Aorta (tissue), 5 donors: Measurements from ENCODE around the gene PLEKHA8. TPM values are rescaled to one million over a fixed set of nuclear protein-coding genes. Genes with fewer than 3 reads are reported as not detected.

Experiments
- ATAC-seq: fragments of 200-7000 bp; cut with Tn5 transposase; one replicate; pipeline ENCODE4 v1.9.1; 2022; ENCODE audit warnings: moderate library complexity; ENCODE audit not compliant: low FRiP score
- DNase-seq, 2 donors: peaks; one replicate each; pipeline ENCODE4 v3.0.0-alpha.2; 2020
- H3K27ac ChIP-seq, 2 donors: one replicate each; pipeline ENCODE4 v1.5.1; 2013; ENCODE audit warnings: low read length in 2 of 2, mild to moderate bottlenecking in 2 of 2, moderate library complexity in 2 of 2, control low read depth in 1 of 2, inconsistent platforms in 1 of 2, low read depth in 1 of 2
- H3K27me3 ChIP-seq, 2 donors: one replicate each; pipeline ENCODE4 v1.6.1; 2013; ENCODE audit warnings: control low read depth in 1 of 2, low read length in 1 of 2, mild to moderate bottlenecking in 1 of 2, moderate library complexity in 1 of 2; ENCODE audit not compliant: insufficient read depth in 2 of 2, control insufficient read depth in 1 of 2
- H3K36me3 ChIP-seq, 2 donors: one replicate each; pipeline ENCODE4 v1.6.1; 2013; ENCODE audit warnings: control low read depth in 1 of 2, low read length in 1 of 2, mild to moderate bottlenecking in 1 of 2; ENCODE audit not compliant: insufficient read depth in 2 of 2, control insufficient read depth in 1 of 2
- H3K4me1 ChIP-seq, 2 donors: one replicate each; pipeline ENCODE4 v1.6.1; 2013; ENCODE audit warnings: low read length in 2 of 2, control low read depth in 1 of 2, mild to moderate bottlenecking in 1 of 2, moderate library complexity in 1 of 2; ENCODE audit not compliant: insufficient read depth in 2 of 2, control insufficient read depth in 1 of 2
- H3K4me3 ChIP-seq, 2 donors: one replicate each; pipeline ENCODE4 v1.5.1; 2013; ENCODE audit warnings: low read length in 2 of 2, control low read depth in 1 of 2, mild to moderate bottlenecking in 1 of 2
- H3K9me3 ChIP-seq: one replicate; pipeline ENCODE4 v1.6.1; 2013; ENCODE audit warnings: mild to moderate bottlenecking, low read length; ENCODE audit not compliant: control insufficient read depth
- WGBS, 2 donors: extraction: QIAGEN DNeasy Blood & Tissue Kit; methylation state at CpG; one replicate each; pipeline ENCODE4 v1.1.7; 2013; 5-methylcytosine and 5-hydroxymethylcytosine counted together
- intact Hi-C, 2 donors: fragments of 100-400 bp; cut with DNase I; formaldehyde crosslinking; loops; one replicate each; pipeline versions ENCODE4 v1.14.2 to v1.15.0; 2022
- polyA plus RNA-seq, 2 donors: library from polyadenylated mRNA; stranded (reverse); fragments of 200-250 nt; gene quantifications; one replicate each; pipeline ENCODE4 v1.2.3, GENCODE V29; 2013
- total RNA-seq, 2 donors: library from RNA; stranded (reverse); fragmentation: NEBNext Ultra II Directional; extraction: Animal tissue kit (Norgen Biotek cat#: 25700); gene quantifications; one replicate each; pipeline ENCODE4 v1.2.1, GENCODE V29; 2021
- donor health status: healthy with polysubstance abuse.
- donor health status: Bipolar disorder and iron deficiency.
- donor health status: DM: no; HTN: no; CAD: no.
- donor health status: DM: no; HTN: no; CAD: no.
- donor health status: DM: yes; HTN: yes; CAD: no.

PLEKHA8 gene
- total and polyA plus RNA-seq, 4 donors, result 3.1 to 17.1 (median 9.5) TPM

DNA sequence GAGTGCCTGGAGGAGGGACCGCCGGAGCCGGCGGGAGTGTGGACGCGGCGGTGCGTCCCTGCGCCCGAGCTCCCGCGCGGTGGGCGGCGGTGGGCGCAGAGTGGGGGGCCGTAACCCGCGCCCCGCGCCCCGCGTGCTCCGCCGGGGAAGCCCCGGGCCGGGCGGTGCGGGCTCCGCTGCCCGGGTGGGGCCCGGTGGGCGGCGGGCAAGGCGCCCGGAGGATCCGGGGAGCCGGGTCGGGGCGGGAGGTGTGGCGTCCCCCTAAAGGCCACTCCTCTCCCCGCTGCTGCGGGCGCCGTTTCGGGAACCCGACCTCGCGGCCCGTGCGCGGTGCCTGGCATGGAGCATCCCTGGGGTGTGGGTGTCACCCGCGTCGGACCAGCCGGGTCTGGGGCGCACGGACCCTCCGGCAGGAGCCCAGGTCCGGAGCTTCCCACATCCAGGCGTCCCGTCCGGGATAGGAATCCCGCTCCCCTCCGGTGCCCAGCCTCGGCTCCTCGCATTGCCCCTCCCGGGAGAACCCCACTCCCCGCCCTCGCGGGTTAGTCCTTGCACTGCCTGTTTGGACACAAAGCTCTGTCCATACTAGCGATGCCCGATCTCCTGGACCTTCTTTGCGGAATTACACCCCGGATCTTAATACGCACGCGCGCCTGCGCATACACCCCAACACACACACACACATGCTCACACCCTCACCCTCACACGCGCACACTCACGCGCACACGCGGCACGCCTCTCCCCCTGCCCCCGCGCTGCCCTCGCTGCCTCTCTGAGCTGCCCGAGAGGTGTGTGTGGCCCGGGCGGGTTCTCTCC, 107.3 kb downstream of the PLEKHA8 start:
- Histone ChIP-seq H3K27me3 (no peaks in the 10 kb centered on the region), H3K9me3 (no peaks in the 10 kb centered on the region), H3K36me3 (no peaks in the 10 kb centered on the region), H3K4me3 (peak overlapping the region; percentile 92 to 97), H3K27ac (peak overlapping the region; percentile 86 to 91), H3K4me1 (peaks cover 0 to 3% of the 10 kb centered on the region in 2 donors)
- intact Hi-C loops, result loop anchor here (5.0 kb wide), 2 partner anchors 68 to 108 kb away; partner anchors contain the start of genes FKBP14 (in 1 of the 2) and PLEKHA8 (in 1 of the 2)
- DNase-seq (peak; percentile 80 to 88), ATAC-seq (peak; percentile 79)
- 0 to 1% methylated on average over 73 to 93 of the region's 93 CpGs for WGBS, 2 donors

DNA sequence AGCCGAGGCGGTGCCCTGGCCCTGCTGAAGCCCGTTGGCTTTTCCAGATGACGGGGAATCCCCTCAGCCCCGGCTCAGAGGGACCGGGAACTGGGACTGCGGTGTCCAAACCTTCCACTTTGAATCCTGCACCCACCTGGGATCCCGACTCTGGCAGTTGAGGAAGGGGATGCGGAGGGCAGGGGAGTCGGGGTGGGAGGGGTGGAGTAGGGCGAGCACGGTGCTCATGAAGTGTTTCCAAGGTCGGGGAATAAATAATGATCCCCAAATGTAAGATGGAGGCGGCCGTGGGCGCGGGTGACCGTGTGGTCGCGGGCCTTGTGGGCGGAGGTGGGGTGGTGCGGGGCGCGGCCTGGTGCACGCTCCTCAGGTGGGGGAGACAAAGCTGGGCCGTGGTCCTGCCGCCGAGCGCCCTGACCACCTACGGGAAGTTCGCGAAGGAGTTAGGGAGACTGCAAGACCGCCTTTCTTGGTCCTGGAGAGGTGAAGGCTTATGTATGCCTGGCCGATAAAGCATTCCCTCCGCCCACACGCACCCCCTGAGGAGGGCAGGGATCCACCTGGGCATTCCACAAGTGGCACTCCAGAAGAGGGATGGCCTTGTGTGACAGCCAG, 108.0 kb downstream of the PLEKHA8 start:
- Histone ChIP-seq H3K27me3 (no peaks in the 10 kb centered on the region), H3K4me1 (peaks cover 0 to 3% of the 10 kb centered on the region in 2 donors), H3K4me3 (peak overlapping the region; percentile 92 to 97), H3K36me3 (no peaks in the 10 kb centered on the region), H3K9me3 (no peaks in the 10 kb centered on the region), H3K27ac (no peak overlapping the region)
- 11 to 16% methylated on average over 36 of the region's 36 CpGs for WGBS, 2 donors
- intact Hi-C loops, result loop anchor here (5.0 kb wide), 2 partner anchors 69 to 109 kb away; partner anchors contain the start of genes FKBP14 (in 1 of the 2) and PLEKHA8 (in 1 of the 2)
- DNase-seq, result no peak
- peak; percentile 1 for ATAC-seq

GRCh38 chr7:30136743-30137485, 108.7 kb downstream of the PLEKHA8 start:
- Histone ChIP-seq H3K27ac (no peak overlapping the region), H3K9me3 (no peaks in the 10 kb centered on the region), H3K36me3 (no peaks in the 10 kb centered on the region), H3K4me3 (peak overlapping the region in 1 of 2 donors; percentile 97), H3K4me1 (peaks cover 5 to 6% of the 10 kb centered on the region in 2 donors), H3K27me3 (no peaks in the 10 kb centered on the region)
- WGBS, 2 donors, result 62% methylated on average over 7 of the region's 7 CpGs
- intact Hi-C loops, result loop anchor here (5.0 kb wide), 2 partner anchors 70 to 110 kb away; partner anchors contain the start of genes FKBP14 (in 1 of the 2) and PLEKHA8 (in 1 of the 2)
- DNase-seq (no peak), ATAC-seq (no peak)

GRCh38 chr7:30139836-30140384, 111.7 kb downstream of the PLEKHA8 start:
- no peaks in the 10 kb centered on the region for H3K9me3 ChIP-seq
- H3K27ac ChIP-seq, result no peak overlapping the region
- H3K4me1 ChIP-seq, result peaks cover 6 to 10% of the 10 kb centered on the region in 2 donors
- DNase-seq (no peak), ATAC-seq (no peak)
- no peak overlapping the region for H3K4me3 ChIP-seq
- WGBS, 2 donors, result 49 to 58% methylated on average over 4 of the region's 4 CpGs
- intact Hi-C loops, result loop anchor here (5.0 kb wide), 2 partner anchors 73 to 113 kb away; partner anchors contain the start of genes FKBP14 (in 1 of the 2) and PLEKHA8 (in 1 of the 2)
- H3K27me3 ChIP-seq, result no peaks in the 10 kb centered on the region
- H3K36me3 ChIP-seq, result no peaks in the 10 kb centered on the region

- Histone ChIP-seq H3K27me3 (no peaks in the 10 kb centered on the region), H3K36me3 (no peaks in the 10 kb centered on the region), H3K4me1 (peaks cover 6 to 10% of the 10 kb centered on the region in 2 donors), H3K9me3 (no peaks in the 10 kb centered on the region), H3K27ac (no peak overlapping the region), H3K4me3 (no peak overlapping the region)
- intact Hi-C loops, result no loop called here
- 94 to 97% methylated on average over 3 of the region's 3 CpGs for WGBS, 2 donors
- ATAC-seq (no peak), DNase-seq (no peak)
Observed at GRCh38 chr7:30140456-30140855, 112.2 kb downstream of the PLEKHA8 start.

- H3K36me3 ChIP-seq, result no peaks in the 10 kb centered on the region
- no peaks in the 10 kb centered on the region for H3K9me3 ChIP-seq
- 15 to 16% methylated on average over 9 of the region's 9 CpGs for WGBS, 2 donors
- ATAC-seq, result peak; percentile 73
- peaks cover 6 to 10% of the 10 kb centered on the region in 2 donors for H3K4me1 ChIP-seq
- no peak overlapping the region for H3K4me3 ChIP-seq
- intact Hi-C loops, result no loop called here
- H3K27me3 ChIP-seq, result no peaks in the 10 kb centered on the region
- peak overlapping the region; percentile 82 to 87 for H3K27ac ChIP-seq
- peak; percentile 71 to 80 for DNase-seq
Observed at GRCh38 chr7:30142710-30143109, 114.5 kb downstream of the PLEKHA8 start.

GRCh38 chr7:30143748-30144251, 115.6 kb downstream of the PLEKHA8 start:
- no peaks in the 10 kb centered on the region for H3K27me3 ChIP-seq
- no peak overlapping the region for H3K27ac ChIP-seq
- intact Hi-C loops, result no loop called here
- ATAC-seq (no peak), DNase-seq (no peak)
- WGBS, 2 donors, result 93 to 95% methylated on average over 1 of the region's 1 CpG
- H3K9me3 ChIP-seq, result no peaks in the 10 kb centered on the region
- H3K4me1 ChIP-seq, result peaks cover 4 to 10% of the 10 kb centered on the region in 2 donors
- no peaks in the 10 kb centered on the region for H3K36me3 ChIP-seq
- no peak overlapping the region for H3K4me3 ChIP-seq
